ENCODE measurements around the gene ESR2.

DNA sequence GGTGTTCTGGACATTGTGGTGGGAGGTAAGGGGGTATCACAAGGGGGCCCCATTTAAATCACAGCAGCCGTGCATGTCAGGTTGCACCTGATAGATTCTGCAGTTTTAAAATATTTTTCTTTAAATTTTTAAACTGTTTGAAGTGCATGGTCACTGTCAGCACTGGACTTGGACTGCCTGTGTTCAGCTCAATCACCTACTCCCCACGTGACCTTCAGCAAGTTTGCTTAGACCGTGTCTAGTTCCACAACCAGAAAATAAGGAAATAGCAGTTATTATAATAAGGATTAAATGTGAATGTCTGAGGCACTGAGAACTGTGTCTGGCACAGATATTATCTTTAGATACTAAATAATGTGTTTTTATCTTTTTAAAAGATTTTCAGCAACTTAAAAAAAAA is 64.7 kb downstream of the ESR2 start:
- TF ChIP-seq POLR2A (IDR thresholded peaks at IDR 0.05; ENCODE audit: low read length) (no peak), GATA1 (IDR thresholded peaks at IDR 0.05; ENCODE audit: low read depth, low read length) (no peak)

Measured in erythroblast (primary cell).